HCT116 (cell line): ENCODE data around the gene BST2. TPM values are rescaled to one million over a fixed set of nuclear protein-coding genes. Genes with fewer than 3 reads are reported as not detected.
A peak's percentile ranks its signal among the peaks of the same experiment; 100 is the strongest.

Experiments used
- ATAC-seq: fragments of 200-7000 bp; cut with Tn5 transposase; 2 replicates; pipeline ENCODE4 v1.9.1; 2020; ENCODE audit warnings: mild to moderate bottlenecking, moderate library complexity
- BruUV-seq: library from RNA; stranded (reverse); fragments of 400-500 nt; replicated peaks from 2 replicates; lab custom pipeline; 2021; lab: Mats Ljungman, UMichigan
- CTCF ChIA-PET: fragments of 300-600 bp; sonication (Branson Sonifier 250); formaldehyde crosslinking; loops from one replicate; lab custom pipeline; 2021; ENCODE audit warnings: antibody characterized with exemption; lab: Charles Lee
- POLR2A ChIA-PET: fragments of 300-600, 350-600 bp; sonication (Branson Sonifier 250); formaldehyde crosslinking; loops from one replicate; lab custom pipeline; 2021; ENCODE audit warnings: antibody characterized with exemption; lab: Charles Lee
- RAD21 ChIA-PET, 2 experiments: fragments of 300-600 bp; sonication (Branson Sonifier 250); formaldehyde crosslinking; loops; one replicate each; lab custom pipeline; 2023; ENCODE audit warnings: low total read pairs in 2 of 2; ENCODE audit not compliant: uncharacterized antibody in 2 of 2, unreplicated experiment in 2 of 2, low non-redundant PET in 1 of 2; lab: Charles Lee
- DNase-seq: peaks from one replicate; pipeline ENCODE4 v3.0.0-alpha.2; 2010; ENCODE audit warnings: low read depth, low spot score
- H2AFZ ChIP-seq: fragments of 200-600 bp; shearing (Covaris generic), sonication (generic); 2 replicates; pipeline ENCODE4 v1.6.1; 2017; ENCODE audit warnings: low read depth, mixed run types, mixed read lengths, antibody characterized with exemption, low read length; ENCODE audit not compliant: poor library complexity, severe bottlenecking
- H3K27ac ChIP-seq: 2 replicates; pipeline ENCODE4 v1.5.1; 2012; ENCODE audit warnings: low read depth, low read length
- H3K27me3 ChIP-seq: fragments of 200-600 bp; sonication (generic); 2 replicates; pipeline ENCODE4 v1.6.1; 2016; ENCODE audit warnings: mixed run types, low read length, mixed read lengths; ENCODE audit not compliant: insufficient read depth
- H3K36me3 ChIP-seq, 2 experiments: fragments of 200-500 bp in 1 of 2; fragments of 200-600 bp in 1 of 2; sonication (Bioruptor generic) in 1 of 2; sonication (generic) in 1 of 2; 2 replicates each; pipeline versions ENCODE4 v1.5.1 to v1.6.1; 2014 to 2016; ENCODE audit warnings: low read length in 2 of 2, inconsistent platforms in 1 of 2, mixed read lengths in 1 of 2, mixed run types in 1 of 2; ENCODE audit not compliant: insufficient read depth in 2 of 2, control insufficient read depth in 1 of 2
- H3K4me1 ChIP-seq, 2 experiments: fragments of 200-600 bp in 1 of 2; sonication (generic) in 1 of 2; 2 replicates each; pipeline versions ENCODE4 v1.5.1 to v1.6.1; 2012 to 2017; ENCODE audit warnings: low read length in 2 of 2, inconsistent platforms in 1 of 2, mild to moderate bottlenecking in 1 of 2, mixed read lengths in 1 of 2, mixed run types in 1 of 2, moderate library complexity in 1 of 2; ENCODE audit not compliant: insufficient read depth in 2 of 2, control insufficient read depth in 1 of 2
- H3K4me2 ChIP-seq: fragments of 200-600 bp; sonication (generic); 2 replicates; pipeline ENCODE4 v1.6.1; 2017; ENCODE audit warnings: mixed run types, low read length, mixed read lengths
- H3K4me3 ChIP-seq, 2 experiments: fragments of 200-600 bp in 1 of 2; sonication (generic) in 1 of 2; replicated peaks in 1 of 2; 2 replicates each; pipeline ENCODE4 v1.5.1; 2011 to 2016; ENCODE audit warnings: low read length in 2 of 2, control low read depth in 1 of 2, low read depth in 1 of 2, mild to moderate bottlenecking in 1 of 2, mixed read lengths in 1 of 2, mixed run types in 1 of 2
- H3K79me2 ChIP-seq: fragments of 200-600 bp; sonication (generic); 2 replicates; pipeline ENCODE4 v1.6.1; 2017; ENCODE audit warnings: mild to moderate bottlenecking, mixed run types, low read length, moderate library complexity, mixed read lengths; ENCODE audit not compliant: insufficient read depth
- H3K9ac ChIP-seq: fragments of 200-600 bp; sonication (generic); 2 replicates; pipeline ENCODE4 v1.6.1; 2016; ENCODE audit warnings: low read length, mixed read lengths
- H3K9me2 ChIP-seq: fragments of 200-600 bp; sonication (generic), shearing (Covaris generic); 2 replicates; pipeline ENCODE4 v1.6.1; 2017; ENCODE audit warnings: mixed run types, mild to moderate bottlenecking, moderate library complexity; ENCODE audit not compliant: insufficient read depth
- H3K9me3 ChIP-seq, 2 experiments: fragments of 200-500 bp in 1 of 2; fragments of 200-600 bp in 1 of 2; sonication (Bioruptor generic) in 1 of 2; sonication (generic) in 1 of 2; 2 replicates each; pipeline ENCODE4 v1.6.1; 2014 to 2017; ENCODE audit warnings: low read length in 2 of 2, mixed read lengths in 2 of 2, inconsistent platforms in 1 of 2, low read depth in 1 of 2, mild to moderate bottlenecking in 1 of 2, mixed run types in 1 of 2, moderate library complexity in 1 of 2; ENCODE audit not compliant: control insufficient read depth in 1 of 2, insufficient read depth in 1 of 2
- H4K20me1 ChIP-seq: fragments of 200-600 bp; sonication (generic), shearing (Covaris generic); 2 replicates; pipeline ENCODE4 v1.6.1; 2017; ENCODE audit warnings: mixed run types, mild to moderate bottlenecking, moderate library complexity; ENCODE audit not compliant: insufficient read depth
- CTCF ChIP-seq, 3 experiments: fragments of 200-600 bp in 1 of 3; sonication (generic) in 1 of 3; IDR thresholded peaks in 2 of 3; conservative IDR thresholded peaks in 1 of 3; 2 replicates each; pipeline ENCODE4 v1.5.1; 2012 to 2017; ENCODE audit warnings: low read depth in 2 of 3, low read length in 2 of 3, antibody characterized with exemption in 1 of 3, borderline replicate concordance in 1 of 3, control low read depth in 1 of 3, mild to moderate bottlenecking in 1 of 3, mixed read lengths in 1 of 3, mixed run types in 1 of 3, moderate library complexity in 1 of 3; ENCODE audit not compliant: insufficient read depth in 1 of 3
- EGR1 ChIP-seq: IDR thresholded peaks from 2 replicates; pipeline ENCODE4 v1.6.1; 2012; ENCODE audit warnings: low read depth
- ELF1 ChIP-seq: IDR thresholded peaks from 2 replicates; pipeline ENCODE4 v1.6.1; 2012; ENCODE audit warnings: low read depth, borderline replicate concordance
- RAD21 ChIP-seq: IDR thresholded peaks from 2 replicates; pipeline ENCODE4 v1.6.1; 2012; ENCODE audit warnings: low read depth, mild to moderate bottlenecking
- REST ChIP-seq: IDR thresholded peaks from 2 replicates; pipeline ENCODE4 v1.6.1; 2012; ENCODE audit warnings: low read depth
- SIN3A ChIP-seq: IDR thresholded peaks from 2 replicates; pipeline ENCODE4 v1.6.1; 2012; ENCODE audit warnings: low read depth
- SRF ChIP-seq: IDR thresholded peaks from 2 replicates; pipeline ENCODE4 v1.6.1; 2012; ENCODE audit warnings: low read depth
- TCF7L2 ChIP-seq: IDR thresholded peaks from 2 replicates; pipeline ENCODE4 v1.7.0; 2011; ENCODE audit warnings: borderline replicate concordance, inconsistent platforms; ENCODE audit not compliant: insufficient read depth, insufficient read length; ENCODE audit errors: extremely low read depth
- ZBTB33 ChIP-seq: IDR thresholded peaks from 2 replicates; pipeline ENCODE4 v1.6.1; 2011; ENCODE audit warnings: mild to moderate bottlenecking, low read length, moderate library complexity; ENCODE audit not compliant: insufficient replicate concordance; ENCODE audit errors: extremely low read depth
- intact Hi-C: fragments of 100-400 bp; cut with micrococcal nuclease; formaldehyde crosslinking; loops from 2 replicates; pipeline ENCODE4 v1.10.0; 2022
- total RNA-seq: library from RNA; stranded (reverse); gene quantifications from one replicate; pipeline ENCODE4 v1.2.1, GENCODE V29; 2021; ENCODE audit not compliant: unreplicated experiment

Gene BST2
- total RNA-seq, 1 experiment from 2014 or later = 5.4 TPM

GRCh38 chr19:17385878-17386611 is 19.4 kb downstream of the BST2 start:
- Histone ChIP-seq H3K4me3 (no peak overlapping the region), H3K9me2 (no peaks in the 10 kb centered on the region), H3K27me3 (no peaks in the 10 kb centered on the region), H4K20me1 (no peaks in the 10 kb centered on the region), H2AFZ (peak overlapping the region; percentile 82), H3K79me2 (no peaks in the 10 kb centered on the region), H3K9ac (no peak overlapping the region), H3K9me3 (no peaks in the 10 kb centered on the region), H3K27ac (no peak overlapping the region), H3K36me3 (no peaks in the 10 kb centered on the region), H3K4me1 (peaks cover 19 to 31% of the 10 kb centered on the region in 2 experiments), H3K4me2 (peak overlapping the region; percentile 40; the same call in 1 of the 2 replicates)
- RAD21 ChIA-PET = interaction anchor here in 1 of 2 experiments (0.7 to 0.8 kb wide), 2 partner anchors 39 to 81 kb away, joined by 3 read pairs; no protein-coding TSS in a partner anchor
- POLR2A ChIA-PET = interaction anchor here (0.5 kb wide), 1 partner anchor 82 kb away, joined by 3 read pairs; no protein-coding TSS in a partner anchor
- BruUV-seq = no TSS peak
- intact Hi-C loops = loop anchor here (1.0 kb wide), 2 partner anchors 40 to 93 kb away; no protein-coding TSS in a partner anchor
- CTCF ChIA-PET = interaction anchor here (0.6 to 1.6 kb wide), 18 partner anchors 8 to 473 kb away, joined by 3 to 11 read pairs (median 3); partner anchors contain the start of genes BST2, DDA1, MRPL34 and RPL18A
- TF ChIP-seq SRF = no peak
- no peak for TF ChIP-seq ELF1
- peak; percentile 91 for TF ChIP-seq RAD21
- TF ChIP-seq CTCF (IDR thresholded peaks at IDR 0.05 in 2 of 3, conservative IDR thresholded peaks at IDR 0.05 in 1 of 3; ENCODE audit: borderline replicate concordance in 1 of 3, insufficient read depth in 1 of 3, low read depth in 2 of 3, low read length in 2 of 3) = peak; percentile 91 to 97 (median 96)
- TF ChIP-seq TCF7L2 = no peak
- no peak for TF ChIP-seq SIN3A
- TF ChIP-seq ZBTB33 = no peak
- no peak for TF ChIP-seq REST
- no peak for TF ChIP-seq EGR1
- no peak for DNase-seq
- ATAC-seq = peak; percentile 67
